Measurements from ENCODE around the gene MAP3K20. TPM values are rescaled to one million over a fixed set of nuclear protein-coding genes. Genes with fewer than 3 reads are reported as not detected.

The MAP3K20 gene
- total and polyA plus RNA-seq, 2 of the 4 experiments (the other 2 are of a cell fraction), result 27.5 to 84.4 TPM

DNA sequence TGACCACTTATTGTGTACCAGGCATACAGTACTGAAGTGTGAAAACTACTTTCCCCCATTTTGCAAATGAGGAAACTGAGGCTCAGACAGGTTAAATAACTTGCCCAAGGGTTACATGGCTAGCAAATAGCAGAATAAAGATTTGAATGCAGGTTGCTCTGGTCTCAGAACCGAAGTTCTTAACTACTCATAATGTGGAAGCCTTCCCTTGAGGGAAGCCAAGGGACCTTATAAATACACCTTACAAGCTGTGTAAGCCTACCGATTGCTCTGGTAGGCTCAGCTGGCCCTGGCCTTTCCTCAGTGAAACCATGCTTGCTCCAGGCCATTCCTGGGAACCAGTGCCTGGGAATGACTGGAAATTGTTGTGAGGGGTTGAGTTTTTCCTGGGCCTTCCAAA, 164.4 kb downstream of the MAP3K20 start:
- dilution Hi-C loops (cut with HindIII; ENCODE audit: low sequenced_read_pairs, unreplicated experiment), result no loop called here

More for the DNA sequence above, 164.4 kb downstream of the MAP3K20 start:
- no peak overlapping the region for H2AFZ ChIP-seq (replicated peaks; ENCODE audit: low read length, poor library complexity)
- in situ Hi-C loops (cut with MboI; ENCODE audit: low sequenced_read_pairs) (no loop called here), intact Hi-C loops (cut with micrococcal nuclease) (no loop called here)
- no peak overlapping the region for H2AK9ac ChIP-seq (replicated peaks; ENCODE audit: low read depth, low read length, poor library complexity)
- no peak overlapping the region for H2BK15ac ChIP-seq (ENCODE audit: low read depth, low read length)
- no peaks in the 10 kb centered on the region for H4K20me1 ChIP-seq (ENCODE audit: insufficient read depth, low read length)
- H3K36me3 ChIP-seq (ENCODE audit: control insufficient read depth, insufficient read depth, low read length), result peaks cover 12% of the 10 kb centered on the region
- no peak overlapping the region for H3K14ac ChIP-seq (replicated peaks; ENCODE audit: low read depth, low read length)
- no peak overlapping the region for H4K5ac ChIP-seq (ENCODE audit: low read depth, low read length)
- H3K4me1 ChIP-seq (ENCODE audit: control insufficient read depth, insufficient read depth, low read length), result no peaks in the 10 kb centered on the region
- no peaks in the 10 kb centered on the region for H3K27me3 ChIP-seq (ENCODE audit: control insufficient read depth, insufficient read depth, low read length)
- H2BK20ac ChIP-seq (ENCODE audit: low read depth, low read length), result no peak overlapping the region
- TF ChIP-seq RFX5 (IDR thresholded peaks at IDR 0.05; ENCODE audit: low read depth, low read length), result no peak
- TF ChIP-seq CEBPB (IDR thresholded peaks at IDR 0.05; ENCODE audit: low read depth, low read length), result no peak
- TF ChIP-seq, protein P1, sequence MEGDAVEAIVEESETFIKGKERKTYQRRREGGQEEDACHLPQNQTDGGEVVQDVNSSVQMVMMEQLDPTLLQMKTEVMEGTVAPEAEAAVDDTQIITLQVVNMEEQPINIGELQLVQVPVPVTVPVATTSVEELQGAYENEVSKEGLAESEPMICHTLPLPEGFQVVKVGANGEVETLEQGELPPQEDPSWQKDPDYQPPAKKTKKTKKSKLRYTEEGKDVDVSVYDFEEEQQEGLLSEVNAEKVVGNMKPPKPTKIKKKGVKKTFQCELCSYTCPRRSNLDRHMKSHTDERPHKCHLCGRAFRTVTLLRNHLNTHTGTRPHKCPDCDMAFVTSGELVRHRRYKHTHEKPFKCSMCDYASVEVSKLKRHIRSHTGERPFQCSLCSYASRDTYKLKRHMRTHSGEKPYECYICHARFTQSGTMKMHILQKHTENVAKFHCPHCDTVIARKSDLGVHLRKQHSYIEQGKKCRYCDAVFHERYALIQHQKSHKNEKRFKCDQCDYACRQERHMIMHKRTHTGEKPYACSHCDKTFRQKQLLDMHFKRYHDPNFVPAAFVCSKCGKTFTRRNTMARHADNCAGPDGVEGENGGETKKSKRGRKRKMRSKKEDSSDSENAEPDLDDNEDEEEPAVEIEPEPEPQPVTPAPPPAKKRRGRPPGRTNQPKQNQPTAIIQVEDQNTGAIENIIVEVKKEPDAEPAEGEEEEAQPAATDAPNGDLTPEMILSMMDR (conservative IDR thresholded peaks at IDR 0.05; ENCODE audit: low read depth, low read length), result no peak
- no peak for TF ChIP-seq SMC3 (IDR thresholded peaks at IDR 0.05; ENCODE audit: low read depth, low read length)
- TF ChIP-seq POLR2A (IDR thresholded peaks at IDR 0.05; ENCODE audit: low read depth, low read length), result no peak
- no peak for TF ChIP-seq MAZ (IDR thresholded peaks at IDR 0.05; ENCODE audit: borderline replicate concordance, low read depth, low read length)
- no peak for TF ChIP-seq BHLHE40 (IDR thresholded peaks at IDR 0.05; ENCODE audit: low read depth, low read length)
- H2AK5ac ChIP-seq (ENCODE audit: low read depth, low read length), result no peak overlapping the region
- no peak for DNase-seq
- H3K9me1 ChIP-seq (ENCODE audit: insufficient read depth, low read length), result 0 out of 2 replicates have a peak, but pooled peaks cover 2% of the 10 kb centered on the region
- no peak overlapping the region for H3K4me3 ChIP-seq (ENCODE audit: insufficient read depth, low read depth, low read length)
- H3K9ac ChIP-seq (ENCODE audit: low read depth, low read length), result no peak overlapping the region
- no peak overlapping the region for H4K91ac ChIP-seq (ENCODE audit: insufficient read depth, low read depth, low read length)
- CTCF ChIA-PET, result no interaction called here
- POLR2A ChIA-PET (ENCODE audit: unreplicated experiment), result interaction anchor here (0.5 kb wide), 1 partner anchor 163 kb away, joined by 5 read pairs; no protein-coding TSS in a partner anchor
- ATAC-seq (ENCODE audit: low read depth), result no peak
- no peak overlapping the region for H2BK120ac ChIP-seq (ENCODE audit: low read depth, low read length)
- no peak overlapping the region for H3K4ac ChIP-seq (ENCODE audit: low read depth, low read length)
- no peak overlapping the region for H3K4me2 ChIP-seq (ENCODE audit: low read depth, low read length)
- no peak overlapping the region for H3K23ac ChIP-seq (ENCODE audit: low read depth, low read length)
- H3K27ac ChIP-seq (ENCODE audit: insufficient read depth, low read length), result no peak overlapping the region
- no peak overlapping the region for H4K8ac ChIP-seq (ENCODE audit: low read depth in 2 of 2, low read length in 2 of 2)
- no peaks in the 10 kb centered on the region for H3K9me3 ChIP-seq (ENCODE audit: control insufficient read depth, insufficient read depth, low read length)
- H3K56ac ChIP-seq (ENCODE audit: extremely low read depth, insufficient read depth, low read length), result no peak overlapping the region
- H2BK5ac ChIP-seq (ENCODE audit: low read depth, low read length, poor library complexity, severe bottlenecking), result no peak overlapping the region
- BruUV-seq (replicated peaks), result no TSS peak
- no peaks in the 10 kb centered on the region for H3K79me1 ChIP-seq (ENCODE audit: low read depth in 1 of 2, low read length in 2 of 2)
- WGBS, 2 experiments (ENCODE audit: extremely low coverage in 2 of 2, insufficient read length in 1 of 2), result no CpG with 5 or more reads among the region's 2 CpGs
- H3K18ac ChIP-seq (ENCODE audit: low read depth, low read length), result no peak overlapping the region
